Activated T-helper 17 cell treated with anti-CD3 and anti-CD28 coated beads, Interleukin-2, amount 50 U/mL, for 72 hours (primary cell): ENCODE data around the gene SCARF2. TPM values are rescaled to one million over a fixed set of nuclear protein-coding genes. Genes with fewer than 3 reads are reported as not detected.

Source experiments
- ATAC-seq: fragments of 150-1000 bp; cut with Tn5 transposase; replicated peaks from 2 replicates; pipeline ENCODE4 v1.10.0; 2021; ENCODE audit warnings: mild to moderate bottlenecking, moderate library complexity
- H3K27ac Mint-ChIP-seq: one replicate; pipeline ENCODE4 v1.8.0; 2022; ENCODE audit warnings: mixed read lengths
- H3K27me3 Mint-ChIP-seq: one replicate; pipeline ENCODE4 v1.8.0; 2022; ENCODE audit warnings: mixed read lengths
- H3K36me3 Mint-ChIP-seq: one replicate; pipeline ENCODE4 v1.8.0; 2022; ENCODE audit warnings: low read depth, mild to moderate bottlenecking, mixed read lengths
- H3K4me1 Mint-ChIP-seq: one replicate; pipeline ENCODE4 v1.8.0; 2022; ENCODE audit warnings: mixed read lengths
- H3K4me3 Mint-ChIP-seq: one replicate; pipeline ENCODE4 v1.8.0; 2022; ENCODE audit warnings: mild to moderate bottlenecking, mixed read lengths
- H3K9me3 Mint-ChIP-seq: one replicate; pipeline ENCODE4 v1.8.0; 2022; ENCODE audit warnings: mixed read lengths
- total RNA-seq, 2 donors: library from RNA; stranded (reverse); gene quantifications; one replicate each; pipeline ENCODE4 v1.2.3, GENCODE V29; 2022

SCARF2 gene
- total RNA-seq, 2 donors from 2014 or later: 0.43 to 1.5 TPM

DNA sequence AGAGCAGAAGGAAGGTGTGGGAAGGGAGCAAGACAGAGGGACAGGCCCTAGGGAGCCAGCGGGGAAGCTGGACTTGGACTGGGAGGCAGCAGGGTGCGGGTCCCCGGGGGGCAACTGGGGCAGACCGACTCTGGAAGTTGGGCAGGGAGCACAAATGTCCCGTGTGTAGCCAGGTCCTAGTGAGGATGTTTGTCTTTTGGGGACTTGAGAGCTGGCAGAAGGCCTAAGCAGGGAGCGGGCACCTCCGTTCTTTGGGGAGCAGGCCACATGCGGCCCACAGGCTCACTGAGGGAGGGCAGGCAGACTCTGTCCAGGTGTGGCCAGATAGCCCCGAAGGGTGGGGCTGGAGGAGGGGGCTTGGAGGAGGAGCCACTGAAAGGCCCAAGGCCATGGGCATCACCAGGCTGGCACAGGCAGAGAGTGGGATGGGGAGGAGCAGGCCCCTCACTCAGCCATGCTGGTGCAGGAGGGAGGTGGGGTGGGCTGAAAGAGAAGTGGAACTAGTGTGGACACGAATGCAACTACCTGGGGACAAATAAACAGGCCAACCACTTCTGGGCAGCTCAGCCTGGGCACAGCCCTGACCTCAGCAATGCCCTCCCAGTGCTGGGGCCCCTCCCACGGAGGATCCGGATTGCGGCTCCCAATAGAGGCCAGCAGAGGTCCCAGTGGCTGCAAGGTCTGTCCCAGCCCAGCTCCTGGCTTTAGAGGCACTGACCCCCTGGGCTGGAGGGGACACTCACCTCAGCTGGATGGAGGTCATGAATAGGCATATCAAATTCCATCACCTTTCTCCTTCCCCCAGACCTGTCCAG is 1.3 kb upstream of the SCARF2 start:
- no peak for ATAC-seq
- Mint-ChIP-seq H3K27ac (no peak overlapping the region), H3K4me1 (peaks cover 6% of the 10 kb centered on the region), H3K4me3 (no peak overlapping the region), H3K27me3 (peaks cover 23% of the 10 kb centered on the region), H3K36me3 (peaks cover 24% of the 10 kb centered on the region), H3K9me3 (no peaks in the 10 kb centered on the region)

DNA sequence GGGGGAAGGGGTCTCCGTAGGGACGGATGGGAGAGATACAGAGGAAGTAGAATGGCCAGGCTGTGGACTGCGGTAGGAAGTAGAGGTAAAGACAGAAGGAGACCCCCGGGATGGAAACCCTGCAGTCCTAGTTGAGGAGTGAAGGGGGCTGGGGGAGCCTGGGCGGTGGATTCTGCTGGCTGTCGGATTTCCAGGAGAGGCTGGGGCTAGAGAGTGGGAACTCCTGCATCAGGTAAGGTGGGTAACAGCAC is 727 bp upstream of the SCARF2 start:
- peaks cover 6% of the 10 kb centered on the region for H3K4me1 Mint-ChIP-seq
- ATAC-seq: no peak
- H3K4me3 Mint-ChIP-seq: no peak overlapping the region
- peaks cover 23% of the 10 kb centered on the region for H3K27me3 Mint-ChIP-seq
- peaks cover 18% of the 10 kb centered on the region for H3K36me3 Mint-ChIP-seq
- H3K27ac Mint-ChIP-seq: no peak overlapping the region
- H3K9me3 Mint-ChIP-seq: no peaks in the 10 kb centered on the region

DNA sequence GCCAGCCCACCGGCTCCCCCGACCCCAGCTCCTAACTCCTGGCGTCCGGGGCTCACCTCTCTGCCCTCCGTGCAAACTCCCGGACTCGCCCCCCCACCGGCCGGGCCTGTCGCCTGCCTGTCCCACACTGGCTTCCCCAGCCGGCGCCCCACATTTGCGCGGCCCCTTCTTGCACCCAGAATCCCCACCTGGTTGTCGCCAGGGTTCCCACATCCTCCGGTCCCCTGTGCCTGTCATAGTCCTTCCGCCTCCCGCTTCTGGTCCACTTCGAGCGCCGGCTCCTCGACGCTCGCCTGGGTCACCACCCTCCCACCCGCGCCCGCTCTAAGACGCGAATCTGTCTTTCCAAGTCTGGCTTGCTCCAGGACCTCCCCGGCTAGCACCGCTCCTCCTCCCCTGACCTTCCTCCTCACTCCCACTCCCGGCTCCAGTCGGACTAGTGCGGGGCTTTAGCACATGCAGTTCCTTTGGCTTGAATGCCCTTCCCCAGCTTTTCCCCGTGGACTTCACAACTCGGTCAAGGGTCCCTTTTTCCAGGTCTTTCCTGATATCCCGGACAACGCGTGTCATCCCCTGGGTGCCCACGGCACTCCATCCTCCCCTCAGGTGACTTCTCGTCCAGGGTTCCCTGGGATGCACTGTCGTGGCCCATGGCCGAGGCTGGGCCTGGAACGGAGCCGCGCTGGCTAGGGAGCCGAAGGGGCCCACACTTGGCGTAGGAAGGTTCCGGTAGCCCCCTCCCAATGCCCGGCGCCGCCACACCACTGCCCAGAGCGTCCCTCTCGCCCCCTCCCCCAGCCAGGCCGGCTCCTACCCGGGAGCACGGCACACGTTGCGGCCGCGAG is 635 bp downstream of the SCARF2 start:
- peaks cover 9% of the 10 kb centered on the region for H3K4me1 Mint-ChIP-seq
- peaks cover 6% of the 10 kb centered on the region for H3K36me3 Mint-ChIP-seq
- peak overlapping the region; percentile 52 for H3K27ac Mint-ChIP-seq
- H3K27me3 Mint-ChIP-seq: peaks cover 30% of the 10 kb centered on the region
- peak; percentile 22 for ATAC-seq
- H3K9me3 Mint-ChIP-seq: no peaks in the 10 kb centered on the region
- peak overlapping the region; percentile 81 for H3K4me3 Mint-ChIP-seq

DNA sequence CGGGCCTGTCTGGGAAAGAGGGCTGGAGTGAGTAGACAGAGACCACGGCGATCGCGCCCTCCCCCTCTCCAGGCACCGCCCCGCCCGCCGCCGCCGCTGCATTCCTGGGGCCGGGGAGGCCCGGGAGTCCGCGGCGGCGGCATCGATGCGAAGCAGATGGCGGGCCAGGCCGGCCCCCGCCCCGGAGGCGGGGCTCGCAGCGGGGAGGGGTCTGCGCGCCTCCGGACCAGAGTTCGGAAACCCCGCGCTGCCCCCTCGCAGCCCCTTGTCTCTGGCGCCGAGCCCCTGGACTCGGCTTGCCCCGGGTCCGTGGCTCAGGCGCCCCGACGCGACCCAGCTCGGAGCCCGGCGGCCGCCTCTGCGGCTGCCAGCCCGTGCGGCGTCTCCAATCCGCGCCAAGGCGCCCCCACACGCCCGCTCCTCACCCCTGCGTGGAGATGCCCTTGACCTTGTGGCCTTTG is 1.3 kb downstream of the SCARF2 start:
- Mint-ChIP-seq H3K36me3 (peaks cover 6% of the 10 kb centered on the region), H3K9me3 (no peaks in the 10 kb centered on the region), H3K4me3 (peak overlapping the region; percentile 81), H3K27ac (no peak overlapping the region), H3K27me3 (peaks cover 31% of the 10 kb centered on the region), H3K4me1 (peaks cover 11% of the 10 kb centered on the region)
- peak; percentile 13 for ATAC-seq

DNA sequence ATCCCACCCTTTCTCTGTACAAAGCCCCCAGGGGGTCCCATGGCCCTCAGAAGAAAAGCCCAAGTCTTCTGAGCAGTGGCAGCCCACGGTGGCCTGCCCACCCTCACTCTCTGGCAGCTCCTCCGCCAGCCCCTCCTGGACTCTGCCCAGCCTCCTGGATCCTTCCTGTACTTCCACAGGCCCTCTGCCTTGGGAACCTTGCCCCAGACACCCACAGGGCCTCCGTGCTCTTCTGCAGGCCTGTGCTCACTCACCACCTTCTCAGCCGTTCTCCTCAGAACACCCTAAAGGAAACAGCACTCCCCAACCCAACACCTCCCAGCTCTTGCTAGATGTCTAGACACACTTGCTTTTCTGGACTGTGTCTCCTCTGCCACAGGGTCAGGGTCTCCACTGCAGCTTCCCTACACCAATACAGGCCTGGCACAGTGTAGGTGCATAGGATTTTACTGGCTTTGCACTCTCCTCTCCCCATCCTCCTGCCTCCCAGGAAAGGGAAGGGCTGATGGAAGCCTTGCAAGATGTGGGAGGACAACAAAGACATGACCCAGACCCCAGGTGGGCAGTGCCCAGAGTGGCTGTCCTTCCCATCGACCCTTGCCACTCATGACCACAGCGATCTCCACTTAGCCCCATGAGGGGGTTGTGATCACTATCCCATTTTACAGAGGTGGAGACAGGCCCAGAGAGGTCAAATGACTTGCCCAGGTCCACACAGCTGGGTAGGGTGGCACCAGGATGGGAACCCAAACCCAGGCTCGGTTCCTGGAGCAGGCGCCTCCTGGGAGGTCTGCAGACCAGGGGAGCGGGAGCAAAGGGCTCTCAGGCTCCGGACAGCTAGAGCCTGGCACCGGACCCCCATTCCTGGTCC is 2.0 kb downstream of the SCARF2 start:
- H3K9me3 Mint-ChIP-seq: no peaks in the 10 kb centered on the region
- H3K36me3 Mint-ChIP-seq: peaks cover 6% of the 10 kb centered on the region
- H3K4me1 Mint-ChIP-seq: peaks cover 11% of the 10 kb centered on the region
- H3K4me3 Mint-ChIP-seq: peak overlapping the region; percentile 10
- no peak overlapping the region for H3K27ac Mint-ChIP-seq
- peaks cover 31% of the 10 kb centered on the region for H3K27me3 Mint-ChIP-seq
- no peak for ATAC-seq

DNA sequence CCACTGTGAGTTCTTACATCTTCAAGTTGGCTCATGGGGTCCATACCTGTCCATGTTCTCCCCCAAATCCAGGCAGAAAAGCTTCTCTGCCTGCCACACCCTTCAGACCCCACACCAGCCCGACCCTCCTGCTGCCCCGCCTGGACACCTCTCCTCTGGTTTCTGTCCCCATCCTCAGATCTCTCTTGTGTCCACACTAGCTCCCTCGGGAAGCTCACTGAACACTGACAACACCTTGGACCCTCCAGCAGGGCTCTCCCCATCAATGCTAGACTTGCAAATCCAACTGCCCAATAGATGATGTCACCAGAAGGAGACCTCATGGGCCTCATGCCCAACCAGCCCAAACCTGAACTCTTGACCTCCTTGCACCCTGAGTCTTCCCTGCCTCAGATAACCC is 2.9 kb downstream of the SCARF2 start:
- Mint-ChIP-seq H3K9me3 (no peaks in the 10 kb centered on the region), H3K27ac (no peak overlapping the region), H3K4me3 (no peak overlapping the region), H3K27me3 (peaks cover 31% of the 10 kb centered on the region), H3K36me3 (peaks cover 6% of the 10 kb centered on the region), H3K4me1 (peaks cover 11% of the 10 kb centered on the region)
- ATAC-seq: no peak

DNA sequence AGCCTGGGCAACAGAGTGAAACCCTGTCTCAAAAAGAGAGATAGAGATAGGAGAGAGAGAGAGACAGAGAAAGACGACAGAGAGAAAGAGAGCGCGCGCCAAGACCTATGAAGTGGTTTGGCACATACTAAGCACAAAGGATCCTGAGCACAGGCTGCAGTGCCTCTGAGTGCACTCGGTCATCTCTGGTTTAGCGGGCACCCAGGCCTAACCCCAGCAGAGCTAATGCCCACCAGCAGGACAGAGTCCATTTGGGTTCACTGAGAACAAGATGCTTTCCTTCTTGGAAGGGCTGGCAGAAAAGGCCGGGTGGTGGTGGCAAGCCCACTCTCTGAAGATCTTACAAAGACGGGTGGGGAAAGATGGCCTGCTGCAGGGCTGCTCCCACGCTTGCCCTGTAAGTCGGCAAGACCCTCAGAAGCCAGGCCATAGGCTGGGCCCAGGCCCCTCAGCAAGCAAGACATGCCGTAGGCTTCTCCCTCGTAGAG is 3.3 kb downstream of the SCARF2 start:
- ATAC-seq: no peak
- H3K27ac Mint-ChIP-seq: no peak overlapping the region
- H3K36me3 Mint-ChIP-seq: peaks cover 6% of the 10 kb centered on the region
- H3K4me3 Mint-ChIP-seq: no peak overlapping the region
- H3K9me3 Mint-ChIP-seq: no peaks in the 10 kb centered on the region
- peaks cover 31% of the 10 kb centered on the region for H3K27me3 Mint-ChIP-seq
- H3K4me1 Mint-ChIP-seq: peaks cover 11% of the 10 kb centered on the region

DNA sequence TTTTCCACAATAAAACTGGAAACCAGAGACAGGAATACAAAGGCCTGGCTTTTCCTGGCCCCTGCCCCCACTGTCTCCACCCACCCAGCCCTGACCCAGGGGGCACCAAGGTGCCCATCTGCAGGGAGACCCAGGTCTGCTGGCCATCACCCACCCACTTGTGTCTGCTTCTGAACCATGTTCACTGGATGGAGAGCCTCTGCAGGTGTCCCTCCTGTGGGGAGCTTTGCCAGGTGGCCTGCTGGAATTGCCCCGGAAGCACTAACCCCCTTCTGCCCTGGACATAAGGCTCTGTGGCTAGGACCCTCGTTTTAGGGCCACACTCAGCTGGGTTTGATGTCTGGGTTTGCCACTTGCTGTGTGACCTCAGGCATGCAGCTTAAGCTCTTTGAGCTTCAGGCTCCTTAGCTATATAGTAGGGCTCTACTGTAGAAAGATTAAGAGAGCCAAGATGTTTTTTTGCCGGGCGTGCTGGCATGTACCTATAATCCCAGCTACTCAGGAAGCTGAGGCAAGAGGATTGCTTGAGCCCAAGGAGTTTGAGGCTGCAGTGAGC is 3.9 kb downstream of the SCARF2 start:
- no peak for ATAC-seq
- peaks cover 31% of the 10 kb centered on the region for H3K27me3 Mint-ChIP-seq
- no peaks in the 10 kb centered on the region for H3K9me3 Mint-ChIP-seq
- H3K4me1 Mint-ChIP-seq: peaks cover 15% of the 10 kb centered on the region
- peaks cover 6% of the 10 kb centered on the region for H3K36me3 Mint-ChIP-seq
- no peak overlapping the region for H3K4me3 Mint-ChIP-seq
- H3K27ac Mint-ChIP-seq: no peak overlapping the region

DNA sequence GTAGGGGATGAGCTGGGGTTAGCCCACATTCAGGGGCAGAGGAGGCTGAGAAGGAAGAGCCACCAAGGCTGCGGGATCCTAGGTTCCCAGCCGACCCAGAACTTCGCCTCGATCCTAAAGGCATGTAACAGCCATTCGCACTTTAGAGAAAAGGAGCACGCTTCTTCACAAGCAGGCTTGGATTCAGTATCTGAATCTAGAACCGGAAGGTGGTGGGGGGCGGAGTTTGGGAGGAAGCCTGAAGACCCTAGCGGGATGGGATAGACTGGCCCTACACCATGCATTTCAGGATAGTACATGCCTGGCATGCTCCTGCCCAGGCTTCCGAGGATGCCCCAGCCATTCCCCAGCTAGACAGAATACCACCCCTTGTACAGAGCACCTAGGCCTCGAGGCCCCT is 4.4 kb downstream of the SCARF2 start:
- Mint-ChIP-seq H3K27me3 (peaks cover 27% of the 10 kb centered on the region), H3K4me1 (peaks cover 15% of the 10 kb centered on the region), H3K4me3 (no peak overlapping the region), H3K9me3 (no peaks in the 10 kb centered on the region), H3K27ac (no peak overlapping the region), H3K36me3 (peaks cover 6% of the 10 kb centered on the region)
- no peak for ATAC-seq

DNA sequence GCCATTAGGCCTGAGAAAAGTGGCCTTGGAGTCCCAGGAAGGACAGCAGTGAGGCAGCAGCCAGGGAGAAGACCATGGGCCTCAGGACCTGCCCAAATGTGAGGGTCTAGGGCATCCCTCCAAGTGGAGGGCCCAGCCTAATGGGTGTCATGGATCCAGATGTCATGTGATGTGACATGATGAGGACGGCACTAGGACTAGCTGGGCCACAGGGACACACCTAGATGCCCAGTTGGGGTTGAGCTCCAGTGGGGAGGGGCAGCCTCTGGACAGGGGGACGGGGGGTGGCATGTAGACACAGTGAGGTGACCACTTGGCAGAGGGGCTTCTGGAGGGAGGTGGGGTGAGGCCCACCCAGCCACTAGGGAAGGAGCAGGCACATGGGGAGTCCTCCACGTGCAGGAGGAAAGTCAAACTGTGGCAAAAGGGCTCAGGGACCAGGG is 5.4 kb downstream of the SCARF2 start:
- H3K27me3 Mint-ChIP-seq: peaks cover 30% of the 10 kb centered on the region
- H3K9me3 Mint-ChIP-seq: no peaks in the 10 kb centered on the region
- peak overlapping the region; percentile 45 for H3K4me3 Mint-ChIP-seq
- H3K36me3 Mint-ChIP-seq: peaks cover 6% of the 10 kb centered on the region
- no peak for ATAC-seq
- no peak overlapping the region for H3K27ac Mint-ChIP-seq
- H3K4me1 Mint-ChIP-seq: peaks cover 15% of the 10 kb centered on the region

DNA sequence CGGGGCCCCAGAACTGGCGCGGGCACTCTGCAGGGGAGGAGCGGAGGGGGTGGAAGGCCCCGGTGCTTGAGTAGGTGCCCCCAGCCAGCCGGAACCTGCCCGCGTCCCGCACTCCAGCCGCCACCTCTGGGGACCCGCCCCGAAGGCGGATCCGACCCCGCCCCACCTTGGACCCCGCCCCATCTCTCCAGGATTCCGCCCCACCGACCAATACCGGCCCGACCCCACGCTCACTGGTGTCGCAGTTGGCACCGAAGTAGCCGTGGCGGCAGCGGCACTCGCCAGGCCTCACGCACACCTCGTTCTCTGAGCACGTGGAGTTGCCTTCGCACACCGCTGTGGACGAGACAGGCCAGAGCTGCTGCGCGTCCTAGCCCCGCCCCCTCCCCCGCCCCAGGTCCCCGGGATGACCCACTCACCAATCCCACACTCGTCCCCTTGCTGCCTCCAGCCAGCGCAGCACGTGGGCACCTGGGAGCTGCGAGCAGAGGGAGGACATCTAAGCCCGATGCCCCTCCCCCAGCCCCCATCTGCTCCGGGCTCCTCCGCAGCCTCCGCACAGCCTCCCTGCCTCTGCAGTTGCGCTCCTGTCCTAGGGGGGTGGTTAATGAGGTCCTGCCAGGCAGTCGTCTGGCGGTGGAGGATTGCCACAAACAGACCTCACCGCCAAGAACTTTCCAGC is 6.0 kb downstream of the SCARF2 start:
- no peak for ATAC-seq
- Mint-ChIP-seq H3K36me3 (no peaks in the 10 kb centered on the region), H3K4me1 (peaks cover 10% of the 10 kb centered on the region), H3K27me3 (peaks cover 29% of the 10 kb centered on the region), H3K9me3 (no peaks in the 10 kb centered on the region), H3K27ac (no peak overlapping the region), H3K4me3 (peak overlapping the region; percentile 45)

DNA sequence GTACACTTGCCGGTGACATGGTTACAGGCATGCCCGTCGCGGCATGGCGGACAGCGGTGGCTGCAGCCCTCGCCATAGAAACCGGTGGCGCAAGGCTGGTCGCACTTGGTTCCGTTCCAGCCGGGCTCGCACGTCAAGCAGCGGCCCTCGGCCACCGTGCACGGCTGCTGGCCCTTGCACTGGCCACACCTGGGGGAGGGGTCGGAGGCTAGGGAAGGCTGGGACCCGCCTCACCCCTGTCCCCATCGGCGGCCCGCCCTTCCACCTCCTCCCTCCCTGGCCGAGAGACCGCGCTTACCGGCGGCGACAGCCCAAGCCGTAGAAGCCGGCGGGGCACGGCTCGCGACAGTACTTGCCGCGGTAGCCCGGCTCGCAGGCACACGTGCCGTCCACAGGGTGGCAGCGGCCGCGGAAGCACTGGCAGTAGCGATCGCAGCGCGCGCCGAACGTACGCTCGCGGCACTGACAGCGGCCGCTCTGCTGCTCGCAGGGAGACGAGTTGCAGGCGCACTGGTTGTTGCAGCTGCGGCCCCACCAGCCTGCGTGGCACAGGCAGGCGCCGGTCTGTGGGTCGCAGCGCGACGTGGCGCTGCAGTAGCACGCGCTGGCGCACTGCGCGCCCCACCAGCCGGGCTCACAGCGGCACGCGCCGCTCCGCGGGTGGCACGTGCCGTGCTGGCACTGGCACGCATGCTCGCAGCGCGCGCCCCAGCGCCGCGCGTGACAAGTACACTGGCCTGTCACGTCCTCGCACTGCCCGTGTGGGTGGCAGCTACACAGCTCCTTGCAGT is 6.7 kb downstream of the SCARF2 start:
- no peaks in the 10 kb centered on the region for H3K9me3 Mint-ChIP-seq
- peak overlapping the region; percentile 79 for H3K4me3 Mint-ChIP-seq
- H3K27me3 Mint-ChIP-seq: peaks cover 29% of the 10 kb centered on the region
- peak; percentile 40 for ATAC-seq
- no peaks in the 10 kb centered on the region for H3K36me3 Mint-ChIP-seq
- peaks cover 10% of the 10 kb centered on the region for H3K4me1 Mint-ChIP-seq
- H3K27ac Mint-ChIP-seq: no peak overlapping the region
